Prostate gland (tissue), 2 donors: ENCODE data around the gene ACSM2A.
"Not testable (repeated sequence)": the region's sequence is repeated elsewhere in the genome, so short reads cannot be mapped to it uniquely, and the experiment has no call there.

ENCODE experiments used
- CTCF ChIP-seq, 4 experiments: fragments of 200-600 bp in 2 of 4; fragments of 450-650 bp in 2 of 4; sonication (generic) in 2 of 4; IDR thresholded peaks; 1 replicate in 3 of 4; 2 replicates in 1 of 4; pipeline ENCODE4 v1.5.1; 2016 to 2019; ENCODE audit warnings: antibody characterized with exemption in 4 of 4, mild to moderate bottlenecking in 2 of 4, moderate library complexity in 2 of 4
- POLR2AphosphoS5 ChIP-seq: sonication (generic); formaldehyde crosslinking; IDR thresholded peaks from one replicate; pipeline ENCODE4 v1.6.1; 2017; ENCODE audit warnings: antibody characterized with exemption

GRCh38 chr16:20421748-20422147 lies 29.6 kb upstream of the ACSM2A start:
- not testable (repeated sequence) for TF ChIP-seq CTCF (IDR thresholded peaks at IDR 0.05); POLR2AphosphoS5
